ENCODE measurements around the gene CSH2. TPM values are rescaled to one million over a fixed set of nuclear protein-coding genes. Genes with fewer than 3 reads are reported as not detected.
A peak's percentile ranks its signal among the peaks of the same experiment; 100 is the strongest.
"Not testable (repeated sequence)": the region's sequence is repeated elsewhere in the genome, so short reads cannot be mapped to it uniquely, and the experiment has no call there.

Gene CSH2
- total RNA-seq, 1 donor from 2014 or later, result not detected

- H3K27ac Mint-ChIP-seq; H3K36me3 Mint-ChIP-seq (ENCODE audit: low read depth); H3K9me3 Mint-ChIP-seq; DNase-seq (ENCODE audit: low spot score); H3K4me3 Mint-ChIP-seq; intact Hi-C loops (cut with micrococcal nuclease); H3K4me1 Mint-ChIP-seq (ENCODE audit: low read depth): not testable (repeated sequence)
- H3K27me3 Mint-ChIP-seq (ENCODE audit: insufficient read depth), result peaks cover 28% of the 10 kb centered on the region
Measured at GRCh38 chr17:63889026-63889848, 15.8 kb upstream of the CSH2 start.

- DNase-seq (ENCODE audit: low spot score); H3K4me3 Mint-ChIP-seq; H3K9me3 Mint-ChIP-seq; H3K36me3 Mint-ChIP-seq (ENCODE audit: low read depth); H3K27me3 Mint-ChIP-seq (ENCODE audit: insufficient read depth); H3K27ac Mint-ChIP-seq; intact Hi-C loops (cut with micrococcal nuclease): not testable (repeated sequence)
- peaks cover 14% of the 10 kb centered on the region for H3K4me1 Mint-ChIP-seq (ENCODE audit: low read depth)
Measured at GRCh38 chr17:63885119-63885518, 11.6 kb upstream of the CSH2 start.

GRCh38 chr17:63882626-63883126 lies 9.2 kb upstream of the CSH2 start:
- H3K4me1 Mint-ChIP-seq (ENCODE audit: low read depth); DNase-seq (ENCODE audit: low spot score); H3K9me3 Mint-ChIP-seq; H3K36me3 Mint-ChIP-seq (ENCODE audit: low read depth); H3K27ac Mint-ChIP-seq; intact Hi-C loops (cut with micrococcal nuclease); H3K4me3 Mint-ChIP-seq: not testable (repeated sequence)
- H3K27me3 Mint-ChIP-seq (ENCODE audit: insufficient read depth), result peaks cover 11% of the 10 kb centered on the region

- H3K9me3 Mint-ChIP-seq, result no peaks in the 10 kb centered on the region
- intact Hi-C loops (cut with micrococcal nuclease), result no loop called here
- no peak within 1 kb of the TSS for H3K4me3 Mint-ChIP-seq
- peaks cover 5% of the 10 kb centered on the region for H3K4me1 Mint-ChIP-seq (ENCODE audit: low read depth)
- no peaks in the 10 kb centered on the region for H3K36me3 Mint-ChIP-seq (ENCODE audit: low read depth)
- peaks cover 11% of the 10 kb centered on the region for H3K27me3 Mint-ChIP-seq (ENCODE audit: insufficient read depth)
- peak; percentile 47 for DNase-seq (ENCODE audit: low spot score)
- no peak within 1 kb of the TSS for H3K27ac Mint-ChIP-seq
Measured at GRCh38 chr17:63881935-63882601, 8.6 kb upstream of the CSH2 start, which contains the start of gene GH2. GH2 (minus strand) TSS chr17:63881944; CDS start chr17:63881801, 143 bp downstream.

- intact Hi-C loops (cut with micrococcal nuclease); H3K36me3 Mint-ChIP-seq (ENCODE audit: low read depth); H3K4me3 Mint-ChIP-seq; H3K4me1 Mint-ChIP-seq (ENCODE audit: low read depth); H3K9me3 Mint-ChIP-seq; DNase-seq (ENCODE audit: low spot score); H3K27ac Mint-ChIP-seq: not testable (repeated sequence)
- peaks cover 11% of the 10 kb centered on the region for H3K27me3 Mint-ChIP-seq (ENCODE audit: insufficient read depth)
Measured at GRCh38 chr17:63881337-63881736, 7.9 kb upstream of the CSH2 start.

GRCh38 chr17:63880706-63881105 lies 7.2 kb upstream of the CSH2 start:
- Mint-ChIP-seq H3K27me3 (ENCODE audit: insufficient read depth) (peaks cover 11% of the 10 kb centered on the region), H3K36me3 (ENCODE audit: low read depth) (no peaks in the 10 kb centered on the region), H3K9me3 (no peaks in the 10 kb centered on the region), H3K4me1 (ENCODE audit: low read depth) (peaks cover 5% of the 10 kb centered on the region), H3K27ac (no peak overlapping the region), H3K4me3 (no peak overlapping the region)
- intact Hi-C loops (cut with micrococcal nuclease), result no loop called here
- DNase-seq (ENCODE audit: low spot score), result no peak

- peaks cover 15% of the 10 kb centered on the region for H3K27me3 Mint-ChIP-seq (ENCODE audit: insufficient read depth)
- H3K4me3 Mint-ChIP-seq; H3K36me3 Mint-ChIP-seq (ENCODE audit: low read depth); H3K27ac Mint-ChIP-seq; intact Hi-C loops (cut with micrococcal nuclease); H3K4me1 Mint-ChIP-seq (ENCODE audit: low read depth); DNase-seq (ENCODE audit: low spot score); H3K9me3 Mint-ChIP-seq: not testable (repeated sequence)
Measured at GRCh38 chr17:63878413-63878812, 4.9 kb upstream of the CSH2 start.

- intact Hi-C loops (cut with micrococcal nuclease); H3K4me1 Mint-ChIP-seq (ENCODE audit: low read depth); DNase-seq (ENCODE audit: low spot score); H3K9me3 Mint-ChIP-seq; H3K36me3 Mint-ChIP-seq (ENCODE audit: low read depth); H3K4me3 Mint-ChIP-seq; H3K27ac Mint-ChIP-seq: not testable (repeated sequence)
- peaks cover 23% of the 10 kb centered on the region for H3K27me3 Mint-ChIP-seq (ENCODE audit: insufficient read depth)
Measured at GRCh38 chr17:63874693-63875092, 1.2 kb upstream of the CSH2 start.

GRCh38 chr17:63874061-63874626 lies 667 bp upstream of the CSH2 start:
- DNase-seq (ENCODE audit: low spot score); H3K4me1 Mint-ChIP-seq (ENCODE audit: low read depth); intact Hi-C loops (cut with micrococcal nuclease); H3K4me3 Mint-ChIP-seq; H3K9me3 Mint-ChIP-seq; H3K36me3 Mint-ChIP-seq (ENCODE audit: low read depth); H3K27ac Mint-ChIP-seq: not testable (repeated sequence)
- H3K27me3 Mint-ChIP-seq (ENCODE audit: insufficient read depth), result peaks cover 22% of the 10 kb centered on the region

- intact Hi-C loops (cut with micrococcal nuclease); H3K4me1 Mint-ChIP-seq (ENCODE audit: low read depth); H3K36me3 Mint-ChIP-seq (ENCODE audit: low read depth); DNase-seq (ENCODE audit: low spot score); H3K9me3 Mint-ChIP-seq; H3K4me3 Mint-ChIP-seq; H3K27ac Mint-ChIP-seq: not testable (repeated sequence)
- peaks cover 16% of the 10 kb centered on the region for H3K27me3 Mint-ChIP-seq (ENCODE audit: insufficient read depth)
Measured at GRCh38 chr17:63871646-63872365, 1.7 kb downstream of the CSH2 start.

GRCh38 chr17:63870292-63870665 lies 3.2 kb downstream of the CSH2 start:
- H3K9me3 Mint-ChIP-seq; H3K36me3 Mint-ChIP-seq (ENCODE audit: low read depth); H3K4me3 Mint-ChIP-seq; H3K27ac Mint-ChIP-seq; H3K4me1 Mint-ChIP-seq (ENCODE audit: low read depth); DNase-seq (ENCODE audit: low spot score); intact Hi-C loops (cut with micrococcal nuclease): not testable (repeated sequence)
- H3K27me3 Mint-ChIP-seq (ENCODE audit: insufficient read depth), result peaks cover 16% of the 10 kb centered on the region

- DNase-seq (ENCODE audit: low spot score); H3K4me3 Mint-ChIP-seq; H3K36me3 Mint-ChIP-seq (ENCODE audit: low read depth); intact Hi-C loops (cut with micrococcal nuclease); H3K9me3 Mint-ChIP-seq; H3K27ac Mint-ChIP-seq; H3K4me1 Mint-ChIP-seq (ENCODE audit: low read depth): not testable (repeated sequence)
- peaks cover 15% of the 10 kb centered on the region for H3K27me3 Mint-ChIP-seq (ENCODE audit: insufficient read depth)
Measured at GRCh38 chr17:63869491-63870291, 3.8 kb downstream of the CSH2 start.
